ENCODE measurements around the gene ARHGAP6.
"Not testable (repeated sequence)": the region's sequence is repeated elsewhere in the genome, so short reads cannot be mapped to it uniquely, and the experiment has no call there.

The ARHGAP6 gene

GRCh38 chrX:11647138-11647537 is 18.6 kb downstream of the ARHGAP6 start:
- no peak for DNase-seq

- no peak for DNase-seq
Observed at GRCh38 chrX:11641349-11642065, 24.2 kb downstream of the ARHGAP6 start.

- DNase-seq, result no peak
Observed at GRCh38 chrX:11640089-11640488, 25.6 kb downstream of the ARHGAP6 start.

DNA sequence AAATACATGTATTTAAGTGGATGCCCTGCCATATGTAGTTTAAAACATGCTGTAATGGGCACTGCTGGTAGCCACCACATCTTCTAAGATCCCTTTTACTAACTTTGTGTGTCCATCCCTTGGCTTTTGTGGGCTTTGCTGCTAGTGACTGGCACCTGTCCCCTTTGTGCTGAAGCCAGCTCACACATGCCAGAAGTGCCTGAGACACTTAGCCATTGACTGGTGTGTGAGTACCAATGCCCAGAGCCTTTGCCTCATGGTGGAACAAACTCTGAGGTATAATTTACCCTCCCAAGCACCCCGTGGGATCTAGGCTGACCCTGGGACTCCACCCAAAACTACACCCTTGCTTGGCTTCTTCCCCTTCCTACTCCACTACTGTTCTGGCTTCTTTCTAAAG is 33.0 kb downstream of the ARHGAP6 start:
- no peak for DNase-seq

DNA sequence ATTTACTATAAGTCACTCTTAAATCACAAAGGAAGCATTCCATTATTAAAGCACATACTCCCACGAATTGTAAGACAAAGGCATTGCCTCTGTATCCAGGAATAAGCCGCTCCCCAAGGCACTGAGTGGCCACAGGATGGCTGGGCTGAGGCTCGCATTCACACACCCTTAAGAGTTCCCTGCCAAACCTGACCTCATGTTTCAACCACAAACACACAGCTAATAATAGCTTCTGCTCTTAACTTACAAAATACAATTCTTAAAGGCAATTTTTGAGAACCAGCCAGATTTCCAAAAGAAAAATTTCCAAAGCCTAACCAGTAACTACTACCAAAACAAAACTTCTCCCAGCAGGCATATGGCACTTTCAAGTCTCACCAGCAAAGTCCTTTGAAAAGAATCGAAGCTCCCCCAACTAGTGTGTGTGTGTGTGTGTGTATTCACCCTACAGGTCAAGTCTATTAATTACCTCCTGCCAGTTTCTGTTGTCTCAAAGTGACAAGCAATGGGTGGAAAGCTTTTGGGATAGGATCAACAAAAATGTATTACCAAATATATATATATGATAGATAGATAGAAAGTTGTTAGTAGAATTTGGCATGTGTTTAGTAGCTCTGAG is 36.0 kb downstream of the ARHGAP6 start:
- DNase-seq, result no peak

DNA sequence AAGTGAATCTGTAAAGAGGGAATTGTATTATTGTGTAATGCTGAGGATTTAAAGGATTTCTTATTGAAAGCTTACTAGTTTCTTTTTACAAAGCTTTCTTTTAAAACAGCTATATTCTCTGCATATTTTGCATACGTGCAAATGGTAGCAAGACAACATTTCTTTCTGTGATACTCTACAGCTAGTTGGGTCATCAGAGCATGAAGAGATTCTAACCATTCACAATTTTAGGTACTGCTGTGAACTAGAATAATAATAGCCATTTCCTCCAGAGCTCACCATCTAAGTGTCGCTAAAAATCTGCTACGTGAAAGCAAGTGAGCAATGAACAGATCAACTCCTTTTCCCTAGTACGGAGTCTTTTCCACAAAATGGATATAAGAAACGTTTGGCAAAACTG is 37.3 kb downstream of the ARHGAP6 start:
- DNase-seq, result no peak

DNA sequence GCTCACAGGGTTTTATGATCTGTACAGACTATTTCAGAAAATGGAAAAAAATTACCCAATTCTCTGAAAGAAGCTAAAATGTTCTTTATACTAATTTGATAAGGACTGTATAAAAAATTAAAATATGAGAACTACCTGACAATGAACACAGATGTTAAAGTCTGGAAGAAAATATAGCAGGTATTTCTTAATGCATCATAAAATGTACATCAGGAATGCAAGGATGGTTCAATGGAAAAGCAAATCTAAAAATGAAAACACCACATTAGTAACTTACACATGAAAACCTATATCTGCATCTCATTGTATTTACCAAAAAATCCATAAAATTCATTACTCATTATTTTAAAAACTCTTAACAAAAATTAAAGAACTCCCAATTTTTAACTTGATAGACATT is 39.4 kb downstream of the ARHGAP6 start:
- DNase-seq, result no peak

GRCh38 chrX:11619441-11619840 is 46.3 kb downstream of the ARHGAP6 start:
- no peak for DNase-seq

DNA sequence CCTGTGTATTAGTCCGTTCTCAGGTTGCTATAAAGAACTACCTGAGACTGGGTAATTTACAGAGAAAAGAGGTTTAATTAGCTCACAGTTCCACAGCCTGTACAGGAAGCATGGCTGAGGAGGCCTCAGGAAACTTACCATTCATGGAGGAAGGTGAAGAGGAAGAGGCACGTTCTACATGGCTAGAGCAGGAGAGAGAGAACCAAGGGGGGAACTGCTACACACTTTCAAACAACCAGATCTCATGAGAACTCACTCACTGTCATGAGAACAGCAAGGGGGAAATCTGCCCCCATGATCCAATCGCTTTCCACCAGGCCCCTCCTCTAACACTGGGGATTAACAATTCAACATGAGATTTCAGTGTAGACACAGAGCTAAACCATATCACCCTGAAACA is 51.5 kb downstream of the ARHGAP6 start:
- DNase-seq, result not testable (repeated sequence)

DNA sequence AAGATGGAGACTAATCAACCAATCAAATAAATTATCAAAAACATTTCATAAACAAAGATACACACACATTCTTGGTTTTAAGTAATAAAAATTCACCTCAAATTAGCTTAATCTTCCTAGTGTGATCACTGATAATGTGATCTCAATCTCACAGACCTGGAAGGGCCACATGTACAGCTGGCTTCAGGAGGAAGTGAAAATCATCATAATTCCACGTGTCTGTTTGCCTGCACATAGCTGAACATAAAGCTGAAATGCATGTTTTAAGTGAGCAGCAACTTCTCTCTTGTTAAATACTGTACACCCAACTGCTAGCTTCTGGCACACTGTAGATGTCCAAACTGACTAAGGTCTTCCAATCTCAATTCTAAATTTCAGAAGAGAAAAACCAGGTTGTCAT is 53.8 kb downstream of the ARHGAP6 start:
- no peak for DNase-seq

GRCh38 chrX:11611161-11611560 is 54.6 kb downstream of the ARHGAP6 start:
- DNase-seq, result no peak

DNA sequence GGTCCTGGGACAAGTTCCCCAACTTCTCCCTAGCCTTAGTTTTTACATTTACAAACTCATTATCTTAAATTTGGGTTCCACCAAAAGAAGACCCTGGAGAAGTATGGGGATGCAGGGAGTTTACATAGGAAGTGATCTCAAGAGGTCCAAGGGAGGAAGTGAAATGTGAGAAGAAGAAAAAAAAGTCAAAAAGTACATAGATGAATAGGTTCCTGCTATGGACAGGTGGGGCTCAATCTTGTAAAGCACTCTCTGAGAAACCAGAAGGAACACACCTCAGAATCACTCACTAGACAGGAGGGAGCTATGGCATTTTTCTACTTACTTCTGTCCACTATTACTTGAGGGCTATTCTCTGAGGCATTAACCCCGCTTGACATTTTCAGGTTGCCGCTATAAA is 56.6 kb downstream of the ARHGAP6 start:
- DNase-seq, result no peak

DNA sequence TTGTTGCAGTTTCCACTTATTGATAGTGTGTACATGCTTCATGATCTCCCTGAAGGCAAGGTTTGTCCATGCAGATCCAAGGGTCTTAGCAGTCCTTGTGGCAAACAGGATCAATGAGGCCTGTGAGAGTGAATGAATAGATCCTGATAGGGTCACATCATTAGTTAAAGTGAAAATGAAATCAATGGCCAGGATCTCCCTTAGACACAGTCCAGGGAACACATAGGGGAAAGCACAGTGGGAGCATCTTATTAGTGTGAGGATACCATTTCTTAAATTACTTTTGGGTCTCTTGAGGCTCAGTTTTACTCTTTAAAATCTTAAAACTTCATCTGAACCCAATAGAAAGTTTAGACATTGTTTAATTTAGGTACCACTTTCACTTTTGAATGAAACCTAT is 59.3 kb downstream of the ARHGAP6 start:
- no peak for DNase-seq

DNA sequence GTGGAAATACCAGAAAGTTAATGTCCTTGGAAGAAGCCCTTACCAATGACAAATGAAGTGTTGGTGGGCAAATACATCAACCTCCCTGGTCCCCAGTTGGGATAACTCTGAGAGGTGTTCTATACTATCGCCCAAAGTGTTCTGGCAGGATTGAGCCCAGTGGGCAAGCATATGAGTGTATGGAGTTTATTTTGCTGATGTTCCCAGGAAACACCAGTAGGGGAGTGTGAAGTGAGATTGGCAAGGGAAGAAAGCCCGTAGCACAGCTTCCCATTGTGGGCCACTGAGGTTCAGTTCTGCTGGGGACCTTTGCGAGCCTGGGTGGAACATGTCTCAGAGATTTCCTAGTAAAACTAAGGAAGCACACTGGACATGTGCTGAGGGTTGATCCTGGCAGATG is 65.1 kb downstream of the ARHGAP6 start:
- no peak for DNase-seq

DNA sequence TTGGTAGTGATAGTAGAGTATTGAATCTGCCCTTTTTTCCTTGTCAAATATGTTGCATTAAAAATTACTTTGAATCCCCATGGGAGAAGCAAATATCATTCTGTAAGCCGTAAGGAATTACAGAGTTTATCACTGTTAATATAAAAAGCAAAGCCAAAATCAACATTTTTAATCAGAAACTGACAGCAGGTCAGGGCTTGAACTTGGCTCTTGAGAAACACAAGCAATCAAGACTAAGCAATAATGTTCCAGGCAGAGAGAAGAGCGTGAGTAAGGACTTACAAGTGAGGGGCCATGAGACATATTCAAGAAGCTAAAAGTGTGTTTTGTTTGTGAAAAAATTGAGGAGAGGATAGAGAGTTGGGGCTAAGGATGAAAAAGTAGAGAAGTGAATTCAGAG is 68.2 kb downstream of the ARHGAP6 start:
- DNase-seq, result no peak

DNA sequence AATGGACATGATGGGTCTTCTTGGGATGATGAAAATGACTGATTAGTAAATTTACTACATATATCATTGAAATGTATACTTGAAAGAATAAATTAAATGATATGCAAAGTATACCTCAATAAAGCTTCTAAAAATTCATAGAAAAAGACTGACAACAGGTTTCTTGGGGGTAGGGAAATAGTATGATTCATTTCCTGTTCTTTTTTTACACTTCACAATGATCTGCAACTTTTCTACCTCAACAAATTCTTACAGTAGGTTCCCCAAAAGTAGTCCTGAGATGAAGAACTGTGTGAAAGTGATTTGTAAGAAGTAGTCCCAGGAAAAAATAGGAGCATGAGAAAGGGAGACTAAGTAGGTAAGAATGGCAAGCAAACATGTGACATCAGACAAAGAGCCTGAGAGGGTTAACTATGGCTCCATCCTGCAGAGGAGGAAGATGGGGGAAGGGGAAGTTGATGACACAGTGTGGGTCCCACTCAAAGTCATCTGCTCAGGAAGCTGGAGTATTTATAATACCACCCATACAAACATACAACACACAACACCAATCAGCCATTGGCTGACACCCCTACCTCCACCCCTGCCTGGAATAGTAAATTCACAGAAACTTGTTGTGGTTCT is 73.9 kb downstream of the ARHGAP6 start:
- no peak for DNase-seq

- DNase-seq, result no peak
Observed at GRCh38 chrX:11589641-11590040, 76.1 kb downstream of the ARHGAP6 start.

DNA sequence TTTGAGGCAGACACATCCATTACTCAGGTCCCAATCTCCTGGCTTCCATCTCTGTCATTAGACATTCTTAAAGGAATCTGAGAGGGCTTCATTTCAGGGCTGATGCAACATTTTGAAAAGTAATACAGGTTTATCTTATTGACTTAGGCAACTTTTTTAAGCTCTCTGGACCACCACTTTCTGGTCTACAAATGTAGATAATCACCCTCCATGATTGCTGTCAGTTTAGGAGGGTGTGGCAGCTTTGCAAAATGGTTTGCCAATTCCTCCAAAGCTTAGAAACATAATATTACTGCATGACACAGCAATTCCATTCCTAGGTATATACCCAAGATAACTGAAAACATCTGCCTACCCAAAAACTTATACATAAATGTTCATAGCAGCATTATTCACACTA is 77.6 kb downstream of the ARHGAP6 start:
- DNase-seq, result no peak

DNA sequence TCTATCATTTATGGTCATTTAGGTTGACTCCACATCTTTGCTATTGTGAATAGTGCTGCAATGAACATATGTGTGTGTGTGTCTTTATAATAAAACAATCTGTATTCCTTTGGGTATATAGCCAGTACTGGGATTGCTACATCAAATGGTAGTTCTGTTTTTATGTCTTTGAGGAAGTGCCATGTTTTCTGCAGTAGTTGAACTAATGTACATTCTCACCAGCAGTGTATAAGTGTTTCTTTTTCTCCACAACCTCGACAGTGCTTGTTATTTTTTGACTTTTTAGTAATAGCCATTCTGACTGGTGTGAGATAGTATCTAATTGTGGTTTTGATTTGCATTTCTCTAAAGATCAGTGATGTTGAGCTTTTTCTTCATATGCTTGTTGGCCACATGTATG is 80.5 kb downstream of the ARHGAP6 start:
- no peak for DNase-seq

- DNase-seq, result no peak
Observed at GRCh38 chrX:11580789-11581188, 84.9 kb downstream of the ARHGAP6 start.

DNA sequence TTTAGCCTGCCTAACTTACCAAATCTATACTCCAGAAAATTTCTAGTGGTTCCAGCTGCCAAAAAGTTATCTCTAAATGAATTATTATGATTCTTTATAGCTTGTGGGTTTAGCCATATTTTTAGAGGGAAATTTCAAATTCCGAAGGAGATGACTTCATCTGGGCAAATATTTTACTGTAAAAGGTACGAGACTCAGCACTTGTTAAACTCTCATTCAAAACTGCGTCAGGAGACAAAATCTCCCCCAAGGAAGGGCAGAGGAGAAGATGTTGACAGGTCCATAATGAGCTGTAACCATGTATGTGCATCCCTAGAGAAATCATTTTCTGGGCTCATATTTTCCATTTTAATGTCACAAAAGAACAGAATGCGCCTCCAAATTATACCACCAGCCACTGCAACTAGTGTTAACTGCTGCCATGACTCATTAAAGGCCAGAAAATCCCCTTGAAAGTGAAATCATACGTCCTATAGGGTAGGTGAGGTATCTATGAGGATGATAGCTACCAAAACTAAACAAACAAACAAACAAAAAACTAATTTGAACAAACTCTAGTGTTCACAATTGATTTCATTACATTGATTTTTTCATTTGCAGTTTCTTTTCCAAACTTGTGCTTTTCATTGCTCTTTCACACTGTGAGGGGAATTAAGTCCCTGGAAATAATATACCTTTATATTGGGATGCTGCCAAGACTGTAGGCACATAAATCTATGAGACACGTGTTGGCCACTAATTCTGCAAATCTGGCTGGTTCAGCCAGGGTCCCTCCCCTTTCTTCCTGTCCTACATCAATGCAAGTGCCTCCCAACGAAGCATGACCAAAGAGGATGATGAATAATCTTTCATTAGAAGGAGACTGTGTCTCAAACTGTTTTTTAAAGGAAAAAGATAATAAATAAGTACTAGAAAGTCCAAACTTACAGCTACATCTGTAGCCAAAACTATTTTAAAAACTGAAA is 85.8 kb downstream of the ARHGAP6 start:
- no peak for DNase-seq

GRCh38 chrX:11578301-11578700 is 87.4 kb downstream of the ARHGAP6 start:
- not testable (repeated sequence) for DNase-seq

DNA sequence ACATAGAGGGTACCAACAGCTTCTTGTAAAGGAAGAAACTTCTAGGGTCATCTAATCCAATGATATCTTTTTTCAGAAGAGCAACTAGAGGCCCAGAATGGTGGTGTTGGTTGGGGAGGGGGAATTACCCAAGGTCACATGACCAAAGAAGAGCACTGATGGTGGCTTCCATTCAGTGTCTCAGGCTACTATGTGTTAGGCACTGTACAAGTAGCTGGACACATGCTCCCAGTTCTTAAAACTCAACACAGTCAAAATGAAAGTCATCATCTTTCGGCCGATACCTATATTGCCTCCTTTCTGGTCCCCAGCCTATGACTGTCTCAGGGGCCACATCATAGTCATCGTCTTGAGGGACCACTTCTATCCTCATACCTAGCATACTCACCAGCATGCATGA is 88.1 kb downstream of the ARHGAP6 start:
- no peak for DNase-seq
